K562 (cell line): ENCODE measurements around the gene ADAMTS15. TPM values are rescaled to one million over a fixed set of nuclear protein-coding genes. Genes with fewer than 3 reads are reported as not detected.

Experiments used
- ATAC-seq: fragments of 200-7000 bp; cut with Tn5 transposase; 3 replicates; pipeline ENCODE4 v1.9.1; 2020; ENCODE audit warnings: moderate library complexity
- BruUV-seq: library from RNA; stranded (reverse); fragments of 400-500 nt; replicated peaks from 2 replicates; lab custom pipeline; 2021; lab: Mats Ljungman, UMichigan
- CTCF ChIA-PET: fragments of 300-600 bp; formaldehyde crosslinking; extraction: SDS; loops from one replicate; lab custom pipeline; 2021; ENCODE audit warnings: low intra/inter-chr PET ratio; lab: Yijun Ruan, JAX
- POLR2A ChIA-PET: fragments of 300-600, 350-650 bp; sonication (Branson Sonifier 250); formaldehyde crosslinking; extraction: SDS; loops from one replicate; lab custom pipeline; 2021; ENCODE audit warnings: antibody characterized with exemption, inconsistent platforms; lab: Yijun Ruan, JAX
- DNase-seq, 4 experiments: peaks; one replicate each; pipeline versions ENCODE4 v3.0.0 to v3.0.0-alpha.2; 2011 to 2018; ENCODE audit warnings: low spot score in 3 of 4, mixed read lengths in 3 of 4; ENCODE audit errors: extremely low read depth in 1 of 4
- FAIRE-seq: peaks from 2 replicates; lab custom pipeline; 2011; peaks lifted over from hg19 to GRCh38; lab: Jason Lieb, UNC
- H2AFZ ChIP-seq: 2 replicates; pipeline ENCODE4 v1.6.0; 2011; ENCODE audit warnings: low read depth, low read length, control low read depth, inconsistent platforms
- H3K27ac ChIP-seq: fragments of 200-600 bp; 3 replicates; pipeline ENCODE4 v1.8.0; 2011; ENCODE audit warnings: low read depth, mild to moderate bottlenecking, control low read depth, inconsistent platforms, low read length, moderate library complexity, mixed read lengths; ENCODE audit errors: extremely low read depth
- H3K27me3 ChIP-seq, 2 experiments: fragments of 300-600 bp in 1 of 2; 2 replicates in 1 of 2; 3 replicates in 1 of 2; pipeline versions ENCODE4 v1.6.0 to v1.8.0; 2011; ENCODE audit warnings: inconsistent platforms in 2 of 2, low read length in 2 of 2, mild to moderate bottlenecking in 1 of 2, mixed read lengths in 1 of 2, moderate library complexity in 1 of 2; ENCODE audit not compliant: control insufficient read depth in 2 of 2, insufficient read depth in 2 of 2
- H3K36me3 ChIP-seq: fragments of 300-600 bp; 3 replicates; pipeline ENCODE4 v1.8.0; 2011; ENCODE audit warnings: mild to moderate bottlenecking, low read length, inconsistent platforms; ENCODE audit not compliant: control insufficient read depth, insufficient read depth
- H3K4me1 ChIP-seq, 2 experiments: fragments of 200-600 bp in 1 of 2; replicated peaks in 1 of 2; 2 replicates in 1 of 2; 3 replicates in 1 of 2; pipeline versions ENCODE4 v1.5.1 to v1.8.0; 2011; ENCODE audit warnings: inconsistent platforms in 2 of 2, low read length in 2 of 2, mild to moderate bottlenecking in 1 of 2, mixed read lengths in 1 of 2, moderate library complexity in 1 of 2; ENCODE audit not compliant: control insufficient read depth in 2 of 2, insufficient read depth in 2 of 2
- H3K4me2 ChIP-seq: 2 replicates; pipeline ENCODE4 v1.6.1; 2011; ENCODE audit warnings: low read length, control low read depth, inconsistent platforms, mixed read lengths; ENCODE audit not compliant: insufficient read depth
- H3K4me3 ChIP-seq: fragments of 200-600 bp; sonication (generic), shearing (Covaris generic); 2 replicates; pipeline ENCODE4 v1.5.1; 2016; ENCODE audit warnings: control low read depth, inconsistent platforms
- H3K79me2 ChIP-seq: fragments of 200-600 bp; 3 replicates; pipeline ENCODE4 v1.8.0; 2011; ENCODE audit warnings: low read length, inconsistent platforms; ENCODE audit not compliant: control insufficient read depth, insufficient read depth
- H3K9ac ChIP-seq, 2 experiments: 2 replicates each; pipeline versions ENCODE4 v1.6.0 to v1.6.1; 2011; ENCODE audit warnings: low read depth in 2 of 2, low read length in 2 of 2, control low read depth in 1 of 2, inconsistent platforms in 1 of 2, mild to moderate bottlenecking in 1 of 2, mixed read lengths in 1 of 2; ENCODE audit not compliant: insufficient read depth in 1 of 2
- H3K9me1 ChIP-seq: one replicate; pipeline ENCODE4 v1.6.0; 2011; ENCODE audit warnings: inconsistent platforms, mild to moderate bottlenecking, low read length, moderate library complexity; ENCODE audit not compliant: control insufficient read depth, insufficient read depth
- H3K9me3 ChIP-seq: replicated peaks from 2 replicates; pipeline ENCODE4 v1.5.1; 2011; ENCODE audit warnings: low read depth, low read length, inconsistent platforms; ENCODE audit not compliant: control insufficient read depth, insufficient read depth
- H4K20me1 ChIP-seq: replicated peaks from 2 replicates; pipeline ENCODE4 v1.6.1; 2011; ENCODE audit warnings: low read length, inconsistent platforms, mixed read lengths; ENCODE audit not compliant: control insufficient read depth, insufficient read depth
- ADNP ChIP-seq: fragments of 200-800 bp; sonication (Bioruptor generic); IDR thresholded peaks from 2 replicates; pipeline ENCODE4 v1.6.1; 2016; ENCODE audit warnings: missing genetic modification characterization, missing compliant biosample characterization
- C11orf30 ChIP-seq: fragments of 450-650 bp; IDR thresholded peaks from 2 replicates; pipeline ENCODE4 v1.6.1; 2016; ENCODE audit warnings: low read depth, mild to moderate bottlenecking
- CCNT2 ChIP-seq: IDR thresholded peaks from 2 replicates; pipeline ENCODE4 v1.6.1; 2011; ENCODE audit warnings: borderline replicate concordance, low read depth, mild to moderate bottlenecking, moderate library complexity, mixed read lengths, low read length; ENCODE audit not compliant: insufficient read length; ENCODE audit errors: extremely low read depth
- HDAC3 ChIP-seq: fragments of 450-650 bp; IDR thresholded peaks from 2 replicates; pipeline ENCODE4 v1.6.1; 2018; ENCODE audit warnings: borderline replicate concordance, mild to moderate bottlenecking, moderate library complexity; ENCODE audit not compliant: partially characterized antibody
- MAFF ChIP-seq: IDR thresholded peaks from 2 replicates; pipeline ENCODE4 v1.6.1; 2012; ENCODE audit warnings: low read length, improper control_type of control experiment
- MAFG ChIP-seq: fragments of 450-650 bp; conservative IDR thresholded peaks from 2 replicates; pipeline ENCODE4 v1.6.1; 2016; ENCODE audit warnings: missing genetic modification characterization, missing compliant biosample characterization
- MAFK ChIP-seq: IDR thresholded peaks from 2 replicates; pipeline ENCODE4 v1.6.1; 2011; ENCODE audit warnings: low read length, improper control_type of control experiment
- ZKSCAN8 ChIP-seq: fragments of 200-800 bp; sonication (Bioruptor generic); IDR thresholded peaks from 2 replicates; pipeline ENCODE4 v1.6.1; 2016; ENCODE audit warnings: missing genetic modification characterization, missing compliant biosample characterization
- ZNF316 ChIP-seq: fragments of 450-650 bp; IDR thresholded peaks from 2 replicates; pipeline ENCODE4 v1.6.1; 2016
- ZNF431 ChIP-seq: sonication (generic); formaldehyde crosslinking; IDR thresholded peaks from 2 replicates; pipeline ENCODE4 v1.8.0; 2022; ENCODE audit warnings: mild to moderate bottlenecking, missing genetic modification reagents
- WGBS: fragments of 100-300 bp; shearing (Covaris generic); methylation state at CpG from one replicate; pipeline ENCODE4 v1.1.6; 2016; ENCODE audit warnings: low coverage, mixed read lengths; ENCODE audit not compliant: insufficient coverage; ENCODE audit errors: missing lambda C conversion rate; 5-methylcytosine and 5-hydroxymethylcytosine counted together
- in situ Hi-C: fragments of 300-500 bp; cut with MboI; formaldehyde crosslinking; loops from 4 replicates; pipeline ENCODE4 v1.15.0; 2018; ENCODE audit warnings: inconsistent platforms, mixed read lengths
- intact Hi-C: fragments of 100-400 bp; cut with micrococcal nuclease; formaldehyde crosslinking; loops from 2 replicates; pipeline ENCODE4 v1.14.2; 2022
- polyA plus RNA-seq, 8 experiments: library from polyadenylated mRNA; depleted of rRNA in 4 of 8; stranded (reverse) in 5 of 8; unstranded in 3 of 8; fragments of >200 nt; fragmentation: Nextera tagmentation in 2 of 8; fragmentation: Illumina TruSeq in 1 of 8; extraction: Ambion mirVana in 2 of 8; extraction: Trizol in 1 of 8; gene quantifications; 2 replicates each; pipeline versions ENCODE4 v1.2.1 to v1.2.3, GENCODE V29; 2011 to 2014; ENCODE audit warnings: inconsistent platforms in 1 of 8, missing spikeins in 1 of 8
- total RNA-seq, 7 experiments: library from RNA; depleted of rRNA in 6 of 7; stranded (reverse); fragments of >200 nt in 6 of 7; fragmentation: Illumina TruSeq in 2 of 7; extraction: Trizol in 2 of 7; gene quantifications; 2 replicates each; pipeline versions ENCODE4 v1.2.1 to v1.2.3, GENCODE V29; 2011 to 2021; ENCODE audit warnings: low replicate concordance in 1 of 7
- TF ChIP-seq, protein P1 (sequence below): fragments of 450-650 bp; IDR thresholded peaks from 2 replicates; pipeline ENCODE4 v1.6.1; 2016; ENCODE audit warnings: borderline replicate concordance

Gene ADAMTS15
- total and polyA plus RNA-seq, 9 of the 15 experiments (the other 6 are each of a cell fraction or from before 2014, with no cell fraction given) = 0.04 TPM; not detected in 8

DNA sequence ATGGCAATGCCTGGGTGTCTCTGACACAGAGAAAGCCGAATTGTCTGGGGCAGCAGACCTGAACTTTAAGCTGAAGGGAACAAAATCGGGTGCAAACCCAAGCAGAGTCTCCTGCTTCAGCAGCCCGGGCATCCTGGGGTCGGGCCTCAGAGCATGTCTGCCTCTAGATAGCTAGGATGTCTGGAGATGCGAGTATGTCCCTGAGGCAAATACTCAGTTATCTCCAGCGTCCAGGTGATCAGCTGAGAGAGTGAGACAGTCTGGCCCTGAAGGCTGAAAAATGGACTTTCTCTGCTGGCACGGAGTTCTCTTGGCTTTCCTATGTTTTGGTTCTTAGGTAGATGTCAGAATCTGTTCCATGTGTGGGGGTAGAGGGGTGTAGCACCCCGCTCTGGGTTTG, 23.3 kb upstream of the ADAMTS15 start (continued):
- TF ChIP-seq, protein P1, sequence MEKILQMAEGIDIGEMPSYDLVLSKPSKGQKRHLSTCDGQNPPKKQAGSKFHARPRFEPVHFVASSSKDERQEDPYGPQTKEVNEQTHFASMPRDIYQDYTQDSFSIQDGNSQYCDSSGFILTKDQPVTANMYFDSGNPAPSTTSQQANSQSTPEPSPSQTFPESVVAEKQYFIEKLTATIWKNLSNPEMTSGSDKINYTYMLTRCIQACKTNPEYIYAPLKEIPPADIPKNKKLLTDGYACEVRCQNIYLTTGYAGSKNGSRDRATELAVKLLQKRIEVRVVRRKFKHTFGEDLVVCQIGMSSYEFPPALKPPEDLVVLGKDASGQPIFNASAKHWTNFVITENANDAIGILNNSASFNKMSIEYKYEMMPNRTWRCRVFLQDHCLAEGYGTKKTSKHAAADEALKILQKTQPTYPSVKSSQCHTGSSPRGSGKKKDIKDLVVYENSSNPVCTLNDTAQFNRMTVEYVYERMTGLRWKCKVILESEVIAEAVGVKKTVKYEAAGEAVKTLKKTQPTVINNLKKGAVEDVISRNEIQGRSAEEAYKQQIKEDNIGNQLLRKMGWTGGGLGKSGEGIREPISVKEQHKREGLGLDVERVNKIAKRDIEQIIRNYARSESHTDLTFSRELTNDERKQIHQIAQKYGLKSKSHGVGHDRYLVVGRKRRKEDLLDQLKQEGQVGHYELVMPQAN = no peak
- TF ChIP-seq, all 486 proteins: peak for 0

DNA sequence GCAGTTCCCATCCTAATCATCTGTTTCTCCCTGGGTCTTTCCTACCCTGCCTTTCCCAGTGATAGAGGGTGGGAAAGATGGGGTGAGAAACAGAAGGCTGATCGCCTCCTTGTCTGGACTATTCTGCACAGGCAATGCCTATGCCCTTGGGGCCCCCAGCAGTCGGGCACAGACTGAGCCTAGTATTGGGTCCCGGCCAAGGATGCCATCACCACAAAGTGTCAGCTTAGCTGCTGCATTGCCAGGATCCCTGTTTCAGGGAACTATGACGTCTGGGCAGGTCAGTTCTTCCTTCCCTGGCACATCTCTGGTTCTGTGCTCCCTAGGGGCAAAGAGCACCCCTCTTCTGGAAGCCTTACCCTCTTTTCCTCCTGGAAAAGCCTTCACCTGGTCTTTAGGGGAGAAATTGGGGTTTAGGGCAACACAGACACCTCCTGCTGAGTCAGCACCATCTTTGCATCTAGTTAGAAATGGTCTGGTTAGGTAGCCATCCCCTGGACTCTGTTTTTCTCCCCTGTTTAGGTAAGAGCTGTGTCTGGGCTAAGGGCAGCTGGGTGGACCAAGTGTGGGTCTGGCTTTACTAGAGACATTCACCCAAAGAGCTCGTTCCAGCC, 22.1 kb upstream of the ADAMTS15 start:
- no peak for ATAC-seq
- intact Hi-C loops (no loop called here), in situ Hi-C loops (loop anchor here (10.0 kb wide), 1 partner anchor 212 kb away; no protein-coding TSS in a partner anchor)
- FAIRE-seq = no peak
- BruUV-seq = no TSS peak
- Histone ChIP-seq H3K4me1 (peaks cover 0 to 8% of the 10 kb centered on the region in 2 experiments; a peak in 2 of 5 replicates), H3K27me3 (peaks cover 48 to 79% of the 10 kb centered on the region in 2 experiments), H3K9ac (no peak overlapping the region), H3K79me2 (no peaks in the 10 kb centered on the region), H3K9me3 (no peaks in the 10 kb centered on the region), H2AFZ (no peak overlapping the region), H3K4me2 (no peak overlapping the region), H4K20me1 (peaks cover 19% of the 10 kb centered on the region; the same call in 1 of the 2 replicates), H3K9me1 (no peaks in the 10 kb centered on the region), H3K27ac (no peak overlapping the region), H3K4me3 (no peak overlapping the region), H3K36me3 (no peaks in the 10 kb centered on the region)
- ChIA-PET POLR2A (interaction anchor here (0.6 kb wide), 1 partner anchor 31 kb away, joined by 3 read pairs; no protein-coding TSS in a partner anchor), CTCF (no interaction called here)
- no peak for TF ChIP-seq ADNP (tag)
- TF ChIP-seq C11orf30 = peak; percentile 68
- TF ChIP-seq MAFF = peak; percentile 52
- TF ChIP-seq CCNT2 = no peak
- TF ChIP-seq ZNF316 = peak; percentile 73
- peak; percentile 64 for TF ChIP-seq MAFG (tag)
- TF ChIP-seq ZKSCAN8 (CRISPR knock-in tag) = no peak
- no peak for TF ChIP-seq ZNF431 (CRISPR knock-in tag)
- peak; percentile 67 for TF ChIP-seq MAFK
- no peak for TF ChIP-seq HDAC3
- 1% methylated on average over 5 of the region's 5 CpGs for WGBS
- DNase-seq = no peak
